Transverse colon (tissue), 4 donors: ENCODE measurements around the gene CYP17A1. TPM values are rescaled to one million over a fixed set of nuclear protein-coding genes. Genes with fewer than 3 reads are reported as not detected.

Source experiments
- DNase-seq: peaks from one replicate; pipeline ENCODE4 v3.0.0-alpha.2; 2019
- H3K27ac ChIP-seq, 4 donors: fragments of 200-600 bp; sonication (generic); 2 replicates each; pipeline ENCODE4 v1.5.1; 2016 to 2018; ENCODE audit warnings: inconsistent platforms in 4 of 4
- H3K27me3 ChIP-seq: fragments of 200-600 bp; sonication (generic); 2 replicates; pipeline ENCODE4 v1.5.1; 2017; ENCODE audit warnings: inconsistent platforms
- H3K36me3 ChIP-seq, 4 donors: fragments of 200-600 bp; sonication (generic); 2 replicates each; pipeline ENCODE4 v1.5.1; 2017 to 2019; ENCODE audit warnings: inconsistent platforms in 4 of 4
- H3K4me1 ChIP-seq, 4 donors: fragments of 200-600 bp; sonication (generic); 2 replicates each; pipeline ENCODE4 v1.5.1; 2017 to 2020; ENCODE audit warnings: inconsistent platforms in 4 of 4
- H3K4me3 ChIP-seq, 4 donors: fragments of 200-600 bp; sonication (generic); 1 replicate in 1 of 4; 2 replicates in 3 of 4; pipeline versions ENCODE4 v1.5.1 to v1.6.1; 2017 to 2019; ENCODE audit warnings: inconsistent platforms in 4 of 4
- H3K9me3 ChIP-seq, 2 donors: fragments of 200-600 bp; sonication (generic); 2 replicates each; pipeline ENCODE4 v1.5.1; 2017 to 2019; ENCODE audit warnings: inconsistent platforms in 2 of 2
- EP300 ChIP-seq: sonication (generic); formaldehyde crosslinking; IDR thresholded peaks from one replicate; pipeline ENCODE4 v1.6.1; 2017; ENCODE audit warnings: antibody characterized with exemption, low read depth
- POLR2A ChIP-seq: fragments of 450-650 bp; IDR thresholded peaks from one replicate; pipeline ENCODE4 v1.6.1; 2016; ENCODE audit warnings: antibody characterized with exemption, mild to moderate bottlenecking, moderate library complexity
- POLR2AphosphoS5 ChIP-seq, 3 donors: sonication (generic); formaldehyde crosslinking; IDR thresholded peaks; one replicate each; pipeline ENCODE4 v1.6.1; 2016; ENCODE audit warnings: antibody characterized with exemption in 3 of 3
- WGBS, 2 donors: methylation state at CpG; one replicate each; pipeline ENCODE4 v1.1.5; 2018; ENCODE audit warnings: low coverage in 1 of 2; 5-methylcytosine and 5-hydroxymethylcytosine counted together
- in situ Hi-C, 4 donors: fragments of 200-750 bp; cut with MboI; loops; one replicate each; pipeline versions ENCODE4 v1.15.0 to v1.15.1; 2017; ENCODE audit warnings: low sequenced_read_pairs in 3 of 4, low pct_ligation_motif_present in 1 of 4, low pct_unique_long_range_greater_than_20kb in 1 of 4
- intact Hi-C: fragments of 100-400 bp; cut with DNase I; formaldehyde crosslinking; loops from one replicate; pipeline ENCODE4 v1.15.1; 2023; ENCODE audit warnings: low total_unique reads
- small RNA-seq, 4 donors: library from RNA; depleted of rRNA; stranded (forward); fragments of <200 nt; gene quantifications; one replicate each; pipeline ENCODE3, GENCODE V24; 2016
- total RNA-seq, 4 donors: library from RNA; depleted of rRNA; stranded (reverse); fragments of >200 nt; gene quantifications; one replicate each; pipeline ENCODE4 v1.1.0, GENCODE V29; 2016
- TF ChIP-seq, protein P1 (sequence below), 5 experiments: fragments of 200-600 bp in 3 of 5; fragments of 450-650 bp in 2 of 5; sonication (generic) in 3 of 5; IDR thresholded peaks; 1 replicate in 2 of 5; 2 replicates in 3 of 5; pipeline ENCODE4 v1.5.1; 2016 to 2017; ENCODE audit warnings: antibody characterized with exemption in 5 of 5, inconsistent platforms in 3 of 5, mild to moderate bottlenecking in 2 of 5, moderate library complexity in 1 of 5

Gene CYP17A1
- total RNA-seq, 4 donors from 2014 or later, result 13.3 TPM; not detected in 3

- H3K4me1 ChIP-seq, result peaks cover 16 to 69% (median 40%) of the 10 kb centered on the region in 4 donors
- peak; percentile 44 for DNase-seq
- 62 to 81% methylated on average over 5 to 17 of the region's 18 CpGs for WGBS, 2 donors
Measured at GRCh38 chr10:102782673-102783551, 54.3 kb downstream of the CYP17A1 start.

DNA sequence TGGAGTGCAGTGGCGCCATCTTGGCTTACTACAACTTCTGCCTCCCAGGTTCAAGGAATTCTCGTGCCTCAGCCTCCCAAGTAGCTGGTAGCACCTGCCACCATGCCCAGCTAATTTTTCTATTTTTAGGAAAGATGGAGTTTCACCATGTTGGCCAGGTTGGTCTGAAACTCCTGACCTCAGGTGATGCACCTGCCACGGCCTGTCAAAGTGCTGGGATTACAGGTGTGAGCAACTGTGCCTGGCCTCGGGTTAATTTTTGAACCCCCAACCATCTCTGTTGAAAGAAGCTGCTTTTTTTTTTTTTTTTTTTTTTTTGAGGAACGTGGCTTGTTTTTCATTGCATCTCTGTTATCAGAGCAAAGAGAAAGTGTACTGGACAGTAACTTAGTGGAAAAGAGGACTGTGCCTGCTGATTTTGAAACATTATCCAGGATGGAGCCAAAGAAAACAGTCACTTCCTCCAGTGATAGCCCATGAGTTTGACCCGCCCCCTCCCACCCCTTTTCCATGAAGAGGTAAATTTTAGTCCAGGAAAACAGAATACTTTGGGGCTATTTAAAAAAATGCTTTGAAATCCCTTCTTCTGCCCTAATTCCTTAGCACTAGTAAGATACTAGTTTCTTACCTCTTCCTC, 55.2 kb downstream of the CYP17A1 start:
- in situ Hi-C loops, result no loop called here
- no peaks in the 10 kb centered on the region for H3K36me3 ChIP-seq

More at GRCh38 chr10:102782673-102783551, 54.3 kb downstream of the CYP17A1 start:
- TF ChIP-seq POLR2AphosphoS5 (IDR thresholded peaks at IDR 0.05) (peak in 2 of 3 donors; percentile 43 to 78), EP300 (peak; percentile 94)
- TF ChIP-seq, protein P1, sequence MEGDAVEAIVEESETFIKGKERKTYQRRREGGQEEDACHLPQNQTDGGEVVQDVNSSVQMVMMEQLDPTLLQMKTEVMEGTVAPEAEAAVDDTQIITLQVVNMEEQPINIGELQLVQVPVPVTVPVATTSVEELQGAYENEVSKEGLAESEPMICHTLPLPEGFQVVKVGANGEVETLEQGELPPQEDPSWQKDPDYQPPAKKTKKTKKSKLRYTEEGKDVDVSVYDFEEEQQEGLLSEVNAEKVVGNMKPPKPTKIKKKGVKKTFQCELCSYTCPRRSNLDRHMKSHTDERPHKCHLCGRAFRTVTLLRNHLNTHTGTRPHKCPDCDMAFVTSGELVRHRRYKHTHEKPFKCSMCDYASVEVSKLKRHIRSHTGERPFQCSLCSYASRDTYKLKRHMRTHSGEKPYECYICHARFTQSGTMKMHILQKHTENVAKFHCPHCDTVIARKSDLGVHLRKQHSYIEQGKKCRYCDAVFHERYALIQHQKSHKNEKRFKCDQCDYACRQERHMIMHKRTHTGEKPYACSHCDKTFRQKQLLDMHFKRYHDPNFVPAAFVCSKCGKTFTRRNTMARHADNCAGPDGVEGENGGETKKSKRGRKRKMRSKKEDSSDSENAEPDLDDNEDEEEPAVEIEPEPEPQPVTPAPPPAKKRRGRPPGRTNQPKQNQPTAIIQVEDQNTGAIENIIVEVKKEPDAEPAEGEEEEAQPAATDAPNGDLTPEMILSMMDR (IDR thresholded peaks at IDR 0.05), result no peak
- intact Hi-C loops (no loop called here), in situ Hi-C loops (no loop called here)
- Histone ChIP-seq H3K27me3 (no peaks in the 10 kb centered on the region), H3K36me3 (no peaks in the 10 kb centered on the region), H3K27ac (peak overlapping the region; percentile 80 to 89 (median 84)), H3K9me3 (no peaks in the 10 kb centered on the region), H3K4me3 (no peak overlapping the region)

GRCh38 chr10:102781090-102781920, 55.9 kb downstream of the CYP17A1 start:
- H3K27me3 ChIP-seq, result no peaks in the 10 kb centered on the region
- intact Hi-C loops, result no loop called here
- H3K9me3 ChIP-seq, result no peaks in the 10 kb centered on the region
- peak overlapping the region; percentile 80 to 89 (median 84) for H3K27ac ChIP-seq
- WGBS, 2 donors, result 62% methylated on average over 8 of the region's 8 CpGs; no CpG with 5 or more reads in 1 of the 2 donors
- DNase-seq, result no peak
- peaks cover 19 to 70% (median 42%) of the 10 kb centered on the region in 4 donors for H3K4me1 ChIP-seq
- H3K36me3 ChIP-seq, result no peaks in the 10 kb centered on the region
- no peak overlapping the region for H3K4me3 ChIP-seq
- TF ChIP-seq, protein P1 (IDR thresholded peaks at IDR 0.05), result no peak
- no peak for TF ChIP-seq POLR2A
- TF ChIP-seq POLR2AphosphoS5 (IDR thresholded peaks at IDR 0.05), result no peak
- TF ChIP-seq EP300, result no peak
- in situ Hi-C loops, result no loop called here

More for the DNA sequence above, 55.2 kb downstream of the CYP17A1 start:
- intact Hi-C loops, result no loop called here
- Histone ChIP-seq H3K4me3 (no peak overlapping the region), H3K4me1 (peaks cover 19 to 72% (median 45%) of the 10 kb centered on the region in 4 donors), H3K9me3 (no peaks in the 10 kb centered on the region), H3K27me3 (no peaks in the 10 kb centered on the region), H3K27ac (peak overlapping the region; percentile 80 to 89 (median 84))
- TF ChIP-seq POLR2A, result no peak
- TF ChIP-seq EP300, result no peak
- TF ChIP-seq POLR2AphosphoS5 (IDR thresholded peaks at IDR 0.05), result no peak
- TF ChIP-seq, protein P1 (IDR thresholded peaks at IDR 0.05), result no peak
- 74 to 79% methylated on average over 4 to 6 of the region's 6 CpGs for WGBS, 2 donors
- no peak for DNase-seq

Small RNA genes within 50 kb of the gene (small RNA-seq; reads per million reads assigned to genes)
- gene AS3MT, result 0 reads per million in 4 donors
- 0 reads per million in 4 donors for gene RF00026
- gene RNU6-1231P, result 0 reads per million in 4 donors

Other genes with a start within 250 kb of the CYP17A1 start
- gene TRIM8, start 192.9 kb downstream of the CYP17A1 start, total RNA-seq, result 100 to 1,000 TPM in 1 of 4 donors, 10 to 100 TPM in 3; 59.1 to 108 (median 66.8) TPM
- 1 to 10 TPM; 2.2 to 3.4 (median 2.8) TPM for gene ARL3, start 123.0 kb downstream of the CYP17A1 start, total RNA-seq
- gene SFXN2, start 122.8 kb downstream of the CYP17A1 start, total RNA-seq, result 10 to 100 TPM in 2 of 4 donors, 1 to 10 TPM in 2; 2.1 to 64.9 (median 7.3) TPM
- gene WBP1L, start 93.5 kb downstream of the CYP17A1 start, total RNA-seq, result 100 to 1,000 TPM in 2 of 4 donors, 10 to 100 TPM in 2; 68.9 to 168 (median 129) TPM
- 10 to 100 TPM in 3 of 4 donors, 1 to 10 TPM in 1; 4.1 to 39.4 (median 32.5) TPM for gene BORCS7, start 16.8 kb upstream of the CYP17A1 start, total RNA-seq
- gene AS3MT, start 32.1 kb upstream of the CYP17A1 start, total RNA-seq, result 1 to 10 TPM in 2 of 4 donors, under 1 TPM in 1, not detected in 1; 0.96 to 3.4 (median 2.9) TPM
- 100 to 1,000 TPM in 2 of 4 donors, 10 to 100 TPM in 2; 48.0 to 144 (median 100) TPM for gene CNNM2, start 80.9 kb upstream of the CYP17A1 start, total RNA-seq